ENCODE data around the gene NKAIN1. TPM values are rescaled to one million over a fixed set of nuclear protein-coding genes. Genes with fewer than 3 reads are reported as not detected.

NKAIN1 gene
- total RNA-seq, 4 donors from 2014 or later = not detected

GRCh38 chr1:31161571-31161970 lies 78.1 kb downstream of the NKAIN1 start:
- Histone ChIP-seq H3K36me3 (no peaks in the 10 kb centered on the region), H3K27me3 (no peaks in the 10 kb centered on the region), H3K27ac (no peak overlapping the region), H3K9me3 (no peaks in the 10 kb centered on the region), H3K4me1 (no peaks in the 10 kb centered on the region), H3K4me3 (no peak overlapping the region)
- DNase-seq = no peak
- 67 to 88% methylated on average over 1 to 5 of the region's 5 CpGs for WGBS, 2 donors (ENCODE audit: low coverage in 1 of 2)
- TF ChIP-seq EP300 (IDR thresholded peaks at IDR 0.05; ENCODE audit: low read depth) (no peak), POLR2AphosphoS5 (IDR thresholded peaks at IDR 0.05) (no peak), POLR2A (IDR thresholded peaks at IDR 0.05) (no peak), CTCF (IDR thresholded peaks at IDR 0.05) (no peak)
- in situ Hi-C loops (cut with MboI; ENCODE audit: low pct_ligation_motif_present in 1 of 4, low pct_unique_long_range_greater_than_20kb in 1 of 4, low sequenced_read_pairs in 3 of 4) = loop anchor here in 1 of 4 donors (25.0 kb wide), 1 partner anchor 374 kb away; no protein-coding TSS in a partner anchor
- intact Hi-C loops (cut with DNase I; ENCODE audit: low total_unique reads) = no loop called here

GRCh38 chr1:31159869-31160611 lies 79.6 kb downstream of the NKAIN1 start:
- Histone ChIP-seq H3K36me3 (no peaks in the 10 kb centered on the region), H3K4me3 (no peak overlapping the region), H3K9me3 (no peaks in the 10 kb centered on the region), H3K4me1 (peaks cover 0 to 9% (median 8%) of the 10 kb centered on the region in 4 donors), H3K27ac (no peak overlapping the region), H3K27me3 (no peaks in the 10 kb centered on the region)
- in situ Hi-C loops (cut with MboI; ENCODE audit: low pct_ligation_motif_present in 1 of 4, low pct_unique_long_range_greater_than_20kb in 1 of 4, low sequenced_read_pairs in 3 of 4) = loop anchor here in 1 of 4 donors (25.0 kb wide), 1 partner anchor 373 kb away; no protein-coding TSS in a partner anchor
- 54 to 71% methylated on average over 5 to 9 of the region's 9 CpGs for WGBS, 2 donors (ENCODE audit: low coverage in 1 of 2)
- DNase-seq = no peak
- no peak for TF ChIP-seq EP300 (IDR thresholded peaks at IDR 0.05; ENCODE audit: low read depth)
- TF ChIP-seq POLR2AphosphoS5 (IDR thresholded peaks at IDR 0.05) = no peak
- no peak for TF ChIP-seq CTCF (IDR thresholded peaks at IDR 0.05)
- no peak for TF ChIP-seq POLR2A (IDR thresholded peaks at IDR 0.05)
- intact Hi-C loops (cut with DNase I; ENCODE audit: low total_unique reads) = no loop called here

- intact Hi-C loops (cut with DNase I; ENCODE audit: low total_unique reads) (no loop called here), in situ Hi-C loops (cut with MboI; ENCODE audit: low pct_ligation_motif_present in 1 of 4, low pct_unique_long_range_greater_than_20kb in 1 of 4, low sequenced_read_pairs in 3 of 4) (loop anchor here in 1 of 4 donors (25.0 kb wide), 1 partner anchor 372 kb away; no protein-coding TSS in a partner anchor)
- H3K27ac ChIP-seq = no peak overlapping the region
- TF ChIP-seq CTCF (IDR thresholded peaks at IDR 0.05) (no peak), EP300 (IDR thresholded peaks at IDR 0.05; ENCODE audit: low read depth) (no peak), POLR2A (IDR thresholded peaks at IDR 0.05) (no peak), POLR2AphosphoS5 (IDR thresholded peaks at IDR 0.05) (no peak)
- peaks cover 0 to 12% (median 11%) of the 10 kb centered on the region in 4 donors for H3K4me1 ChIP-seq
- H3K27me3 ChIP-seq = no peaks in the 10 kb centered on the region
- no peaks in the 10 kb centered on the region for H3K36me3 ChIP-seq
- no peaks in the 10 kb centered on the region for H3K9me3 ChIP-seq
- H3K4me3 ChIP-seq = no peak overlapping the region
- DNase-seq = no peak
- WGBS, 2 donors (ENCODE audit: low coverage in 1 of 2) = 81% methylated on average over 2 of the region's 2 CpGs; no CpG with 5 or more reads in 1 of the 2 donors
Observed at GRCh38 chr1:31159323-31159722, 80.4 kb downstream of the NKAIN1 start.

- intact Hi-C loops (cut with DNase I; ENCODE audit: low total_unique reads) (no loop called here), in situ Hi-C loops (cut with MboI; ENCODE audit: low pct_ligation_motif_present in 1 of 4, low pct_unique_long_range_greater_than_20kb in 1 of 4, low sequenced_read_pairs in 3 of 4) (loop anchor here in 1 of 4 donors (25.0 kb wide), 1 partner anchor 368 kb away; no protein-coding TSS in a partner anchor)
- no peaks in the 10 kb centered on the region for H3K27me3 ChIP-seq
- H3K4me3 ChIP-seq = peak overlapping the region; percentile 50 to 87 (median 62)
- H3K27ac ChIP-seq = peak overlapping the region; percentile 83 to 91 (median 88)
- WGBS, 2 donors (ENCODE audit: low coverage in 1 of 2) = 0% methylated on average over 35 of the region's 46 CpGs; no CpG with 5 or more reads in 1 of the 2 donors
- TF ChIP-seq POLR2A (IDR thresholded peaks at IDR 0.05) = peak; percentile 30
- TF ChIP-seq POLR2AphosphoS5 (IDR thresholded peaks at IDR 0.05) = peak in 1 of 3 donors; percentile 38
- no peak for TF ChIP-seq EP300 (IDR thresholded peaks at IDR 0.05; ENCODE audit: low read depth)
- TF ChIP-seq CTCF (IDR thresholded peaks at IDR 0.05) = peak; percentile 25 to 47 (median 31)
- H3K4me1 ChIP-seq = peaks cover 0 to 13% (median 12%) of the 10 kb centered on the region in 4 donors
- no peaks in the 10 kb centered on the region for H3K9me3 ChIP-seq
- DNase-seq = peak; percentile 78
- H3K36me3 ChIP-seq = no peaks in the 10 kb centered on the region
Observed at GRCh38 chr1:31155216-31155806, 84.4 kb downstream of the NKAIN1 start.
